K562 treated with DMSO at 1 percent for 48 hours (cell line): ENCODE measurements around the gene TTC23. TPM values are rescaled to one million over a fixed set of nuclear protein-coding genes. Genes with fewer than 3 reads are reported as not detected.

Source experiments
- total RNA-seq: library from RNA; unstranded; fragments of 300-600 nt; gene quantifications from 2 replicates; pipeline ENCODE4 v1.2.3, GENCODE V29; 2022; ENCODE audit warnings: low replicate concordance; ENCODE audit errors: extremely low read depth

Gene TTC23, protein sequence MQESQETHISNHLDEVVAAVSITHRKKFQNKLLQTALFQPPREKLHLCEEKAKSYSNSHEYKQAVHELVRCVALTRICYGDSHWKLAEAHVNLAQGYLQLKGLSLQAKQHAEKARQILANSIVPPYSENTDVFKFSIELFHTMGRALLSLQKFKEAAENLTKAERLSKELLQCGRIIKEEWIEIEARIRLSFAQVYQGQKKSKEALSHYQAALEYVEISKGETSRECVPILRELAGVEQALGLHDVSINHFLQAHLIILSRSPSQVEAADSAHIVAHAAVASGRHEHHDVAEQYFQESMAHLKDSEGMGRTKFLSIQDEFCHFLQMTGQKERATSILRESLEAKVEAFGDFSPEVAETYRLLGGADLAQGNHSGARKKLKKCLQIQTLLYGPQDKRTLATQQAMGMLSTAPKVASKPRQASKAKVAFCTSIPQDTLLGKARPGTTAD
- not detected in 2 replicates for total RNA-seq

DNA sequence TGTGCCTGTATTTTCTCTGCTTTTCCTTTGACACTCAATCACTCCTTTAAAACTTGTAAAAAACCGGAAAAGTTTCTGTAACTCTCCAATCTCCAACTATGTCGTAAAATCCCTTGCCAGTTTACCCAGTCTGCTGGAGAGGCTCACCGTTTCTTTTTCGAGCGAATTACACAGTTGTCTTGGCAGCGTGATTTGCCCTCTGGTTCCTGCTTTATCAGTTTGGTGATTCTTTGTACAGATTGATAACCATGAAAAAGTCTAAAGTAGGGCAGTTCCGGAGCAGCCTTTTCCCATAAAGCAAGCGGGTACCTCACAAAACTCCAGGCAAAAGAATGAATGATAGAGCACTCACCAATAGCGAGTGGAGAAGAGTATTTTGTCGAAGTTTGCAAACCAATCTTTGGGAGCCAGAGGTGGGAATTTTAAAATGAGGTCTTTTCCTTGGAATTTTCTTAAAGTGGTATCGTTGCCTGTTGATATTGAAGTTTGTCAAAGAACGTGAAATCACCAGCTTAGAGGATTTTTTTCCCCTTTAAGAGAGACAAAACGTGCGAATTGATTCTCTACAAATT, at the start of gene TTC23:
Gene TTC23 (minus strand): TSS at position 312 of the 572 bp plus-strand sequence. CDS start 20,869 bp downstream, outside the sequence.

GRCh38 chr15:99250857-99251841, 1.8 kb upstream of the TTC23 start, which contains the start of gene LRRC28:
LRRC28 (plus strand) TSS chr15:99251481; CDS start chr15:99255958, 4,477 bp downstream.

GRCh38 chr15:99104788-99105513, 144.4 kb downstream of the TTC23 start, which contains the start of gene SYNM:
SYNM (plus strand) TSS chr15:99105080; CDS start chr15:99105200, 120 bp downstream.

Other genes starting within 250 kb of the TTC23 start
- gene PGPEP1L, start 241.8 kb downstream of the TTC23 start, total RNA-seq, result not detected in 2 replicates
- not detected in 2 replicates for gene SYNM, start 144.5 kb downstream of the TTC23 start, total RNA-seq
- gene LRRC28, start 1.9 kb upstream of the TTC23 start, total RNA-seq, result not detected in 2 replicates